ENCODE results near the gene CYBC1. TPM values are rescaled to one million over a fixed set of nuclear protein-coding genes. Genes with fewer than 3 reads are reported as not detected.

CYBC1 gene
- total and polyA plus RNA-seq, 2 of the 8 experiments (the other 6 are each of a cell fraction or from before 2014, with no cell fraction given) = 74.6 to 81.4 TPM

GRCh38 chr17:82434216-82434565 is 16.4 kb downstream of the CYBC1 start (continued):
- TF ChIP-seq BRCA1 (IDR thresholded peaks at IDR 0.05; ENCODE audit: low read depth, low read length) (no peak), SP2 (IDR thresholded peaks at IDR 0.05; ENCODE audit: low read length) (no peak), POLR2AphosphoS5 (IDR thresholded peaks at IDR 0.05; ENCODE audit: low read depth, low read length) (no peak), CHD7 (IDR thresholded peaks at IDR 0.05; ENCODE audit: insufficient replicate concordance, low read length) (no peak), PHF8 (conservative IDR thresholded peaks at IDR 0.05; ENCODE audit: low read depth, low read length) (no peak)

All from H1 (cell line).